Parathyroid adenoma (tissue), 2 donors: ENCODE results near the gene OR9A2.

Source experiments
- H2AFZ ChIP-seq: fragments of 300-600 bp; sonication (generic); one replicate; pipeline ENCODE4 v1.7.0; 2017; ENCODE audit warnings: antibody characterized with exemption, mild to moderate bottlenecking
- H3K27ac ChIP-seq: fragments of 300-600 bp; sonication (generic); one replicate; pipeline ENCODE4 v1.7.0; 2017
- H3K27me3 ChIP-seq: fragments of 300-600 bp; sonication (generic); one replicate; pipeline ENCODE4 v1.7.0; 2017; ENCODE audit warnings: low read length; ENCODE audit not compliant: control insufficient read depth, insufficient read depth
- H3K36me3 ChIP-seq: fragments of 300-600 bp; sonication (generic); one replicate; pipeline ENCODE4 v1.7.0; 2017; ENCODE audit warnings: low read length; ENCODE audit not compliant: control insufficient read depth, insufficient read depth
- H3K4me1 ChIP-seq: fragments of 300-600 bp; sonication (generic); one replicate; pipeline ENCODE4 v1.7.0; 2017; ENCODE audit warnings: control low read depth
- H3K4me2 ChIP-seq: fragments of 300-600 bp; sonication (generic); one replicate; pipeline ENCODE4 v1.7.0; 2017; ENCODE audit warnings: low read length
- H3K4me3 ChIP-seq: fragments of 300-600 bp; sonication (generic); one replicate; pipeline ENCODE4 v1.7.0; 2017; ENCODE audit warnings: low read depth, low read length
- H3K79me2 ChIP-seq: fragments of 300-600 bp; sonication (generic); one replicate; pipeline ENCODE4 v1.7.0; 2017; ENCODE audit warnings: control low read depth
- H3K9ac ChIP-seq: fragments of 300-600 bp; sonication (generic); one replicate; pipeline ENCODE4 v1.7.0; 2017; ENCODE audit warnings: mild to moderate bottlenecking
- H3K9me3 ChIP-seq: fragments of 300-600 bp; sonication (generic); one replicate; pipeline ENCODE4 v1.7.0; 2017; ENCODE audit warnings: low read length; ENCODE audit not compliant: control insufficient read depth
- TF ChIP-seq, protein P1 (sequence below): fragments of 300-600 bp; sonication (generic); IDR thresholded peaks from one replicate; pipeline ENCODE4 v1.7.0; 2017; ENCODE audit warnings: antibody characterized with exemption, mild to moderate bottlenecking
- donor health status: primary hyperparathyroidism.

The OR9A2 gene

DNA sequence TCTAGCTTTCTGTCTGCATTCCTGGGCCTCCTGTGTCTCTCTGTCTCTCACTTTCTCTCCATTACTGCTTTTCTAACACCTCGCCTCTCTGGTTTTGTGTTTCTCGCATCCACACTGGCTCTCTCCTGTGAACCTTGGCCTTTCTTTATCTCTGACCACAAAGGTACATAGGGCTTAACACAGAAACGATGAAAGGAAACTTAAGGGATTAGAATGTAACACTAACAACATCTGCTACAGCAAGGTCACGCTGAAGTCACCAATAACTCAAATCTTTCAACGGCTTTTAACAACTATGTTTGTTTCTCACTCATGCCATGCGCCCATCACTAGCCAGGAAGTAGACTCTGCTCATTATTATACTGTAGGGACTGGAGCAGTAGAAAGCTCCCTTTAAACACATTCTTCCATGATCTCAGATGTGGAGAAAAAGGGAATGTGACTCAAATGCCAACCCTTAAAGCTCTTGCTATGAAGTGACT lies 15.9 kb upstream of the OR9A2 start:
- Histone ChIP-seq H2AFZ (no peak overlapping the region), H3K9me3 (no peaks in the 10 kb centered on the region), H3K9ac (no peak overlapping the region), H3K27me3 (no peaks in the 10 kb centered on the region), H3K27ac (no peak overlapping the region), H3K36me3 (no peaks in the 10 kb centered on the region), H3K79me2 (no peaks in the 10 kb centered on the region), H3K4me2 (no peak overlapping the region), H3K4me3 (no peak overlapping the region), H3K4me1 (no peaks in the 10 kb centered on the region)
- TF ChIP-seq, protein P1, sequence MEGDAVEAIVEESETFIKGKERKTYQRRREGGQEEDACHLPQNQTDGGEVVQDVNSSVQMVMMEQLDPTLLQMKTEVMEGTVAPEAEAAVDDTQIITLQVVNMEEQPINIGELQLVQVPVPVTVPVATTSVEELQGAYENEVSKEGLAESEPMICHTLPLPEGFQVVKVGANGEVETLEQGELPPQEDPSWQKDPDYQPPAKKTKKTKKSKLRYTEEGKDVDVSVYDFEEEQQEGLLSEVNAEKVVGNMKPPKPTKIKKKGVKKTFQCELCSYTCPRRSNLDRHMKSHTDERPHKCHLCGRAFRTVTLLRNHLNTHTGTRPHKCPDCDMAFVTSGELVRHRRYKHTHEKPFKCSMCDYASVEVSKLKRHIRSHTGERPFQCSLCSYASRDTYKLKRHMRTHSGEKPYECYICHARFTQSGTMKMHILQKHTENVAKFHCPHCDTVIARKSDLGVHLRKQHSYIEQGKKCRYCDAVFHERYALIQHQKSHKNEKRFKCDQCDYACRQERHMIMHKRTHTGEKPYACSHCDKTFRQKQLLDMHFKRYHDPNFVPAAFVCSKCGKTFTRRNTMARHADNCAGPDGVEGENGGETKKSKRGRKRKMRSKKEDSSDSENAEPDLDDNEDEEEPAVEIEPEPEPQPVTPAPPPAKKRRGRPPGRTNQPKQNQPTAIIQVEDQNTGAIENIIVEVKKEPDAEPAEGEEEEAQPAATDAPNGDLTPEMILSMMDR: no peak

DNA sequence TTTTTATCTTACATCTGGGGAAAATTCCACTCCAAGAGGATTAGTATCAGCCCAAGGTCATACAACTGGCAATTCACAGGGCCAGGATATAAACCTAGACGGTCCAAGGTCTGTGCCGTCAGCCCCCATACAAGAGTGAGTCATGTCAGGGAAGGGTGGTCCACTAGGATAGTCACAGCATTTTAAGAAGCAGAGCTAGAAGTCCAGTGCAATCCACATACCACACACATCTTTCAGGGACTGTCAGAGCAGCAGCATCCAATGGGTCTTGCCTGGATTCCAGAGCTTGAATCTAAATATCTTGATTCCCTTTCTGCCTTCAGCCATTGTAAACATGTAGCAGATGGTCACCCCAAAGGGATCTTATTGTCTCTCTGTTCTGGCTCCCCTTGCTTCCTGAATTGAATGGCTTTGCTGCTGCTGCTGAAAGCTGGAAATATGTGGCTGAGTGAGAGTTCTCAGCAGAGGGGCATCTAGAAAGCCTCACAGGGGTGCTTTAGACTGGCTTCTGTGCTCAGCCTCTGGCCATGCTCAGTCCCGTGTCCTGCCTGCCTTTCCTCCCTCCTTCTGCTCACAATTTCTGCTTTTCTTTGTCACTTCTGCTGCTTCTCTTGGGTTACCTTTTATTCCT lies 15.3 kb upstream of the OR9A2 start:
- no peak overlapping the region for H3K27ac ChIP-seq

GRCh38 chr7:143041346-143041745 lies 14.4 kb upstream of the OR9A2 start:
- Histone ChIP-seq H3K36me3 (no peaks in the 10 kb centered on the region), H3K27me3 (no peaks in the 10 kb centered on the region), H2AFZ (no peak overlapping the region), H3K27ac (no peak overlapping the region), H3K79me2 (no peaks in the 10 kb centered on the region), H3K4me1 (no peaks in the 10 kb centered on the region), H3K9ac (no peak overlapping the region), H3K4me2 (no peak overlapping the region), H3K4me3 (no peak overlapping the region), H3K9me3 (no peaks in the 10 kb centered on the region)
- TF ChIP-seq, protein P1: no peak

More for the DNA sequence above, 15.3 kb upstream of the OR9A2 start:
- Histone ChIP-seq H3K9ac (no peak overlapping the region), H3K4me1 (no peaks in the 10 kb centered on the region), H3K79me2 (no peaks in the 10 kb centered on the region), H3K4me3 (no peak overlapping the region), H2AFZ (no peak overlapping the region), H3K27me3 (no peaks in the 10 kb centered on the region), H3K9me3 (no peaks in the 10 kb centered on the region), H3K36me3 (no peaks in the 10 kb centered on the region), H3K4me2 (no peak overlapping the region)
- TF ChIP-seq, protein P1: no peak

- Histone ChIP-seq H3K27ac (no peak overlapping the region), H3K4me1 (no peaks in the 10 kb centered on the region), H3K4me3 (no peak overlapping the region), H2AFZ (no peak overlapping the region), H3K9ac (no peak overlapping the region), H3K27me3 (no peaks in the 10 kb centered on the region), H3K36me3 (no peaks in the 10 kb centered on the region), H3K79me2 (no peaks in the 10 kb centered on the region), H3K9me3 (no peaks in the 10 kb centered on the region), H3K4me2 (no peak overlapping the region)
- TF ChIP-seq, protein P1: no peak
Observed at GRCh38 chr7:143040209-143040715, 13.3 kb upstream of the OR9A2 start.

DNA sequence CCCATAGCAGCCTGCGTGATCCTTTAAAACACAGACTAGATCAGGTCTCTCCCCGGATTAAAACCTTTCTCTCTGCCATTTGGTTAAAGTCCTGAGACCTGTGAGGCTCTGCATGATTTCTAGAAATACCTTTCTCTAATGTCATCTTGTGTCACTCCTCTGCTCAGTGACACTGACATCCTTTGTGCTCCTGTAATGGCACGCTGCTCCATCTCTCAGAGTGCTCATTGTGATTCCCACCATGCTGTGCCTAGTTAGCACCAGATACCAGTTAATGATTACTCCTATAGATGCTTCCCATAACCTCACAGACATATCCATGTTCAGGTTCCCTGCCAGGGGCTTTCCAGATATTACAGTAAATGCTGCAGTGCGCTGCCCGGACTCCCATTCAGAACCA lies 11.7 kb upstream of the OR9A2 start:
- H3K27me3 ChIP-seq: no peaks in the 10 kb centered on the region
- TF ChIP-seq, protein P1: no peak
- no peak overlapping the region for H3K27ac ChIP-seq
- no peak overlapping the region for H3K4me2 ChIP-seq
- H3K9me3 ChIP-seq: no peaks in the 10 kb centered on the region
- no peak overlapping the region for H3K4me3 ChIP-seq
- no peaks in the 10 kb centered on the region for H3K79me2 ChIP-seq
- H2AFZ ChIP-seq: no peak overlapping the region
- H3K36me3 ChIP-seq: no peaks in the 10 kb centered on the region
- H3K9ac ChIP-seq: no peak overlapping the region
- no peaks in the 10 kb centered on the region for H3K4me1 ChIP-seq
